ENCODE results near the gene ADPRM.

ADPRM gene

DNA sequence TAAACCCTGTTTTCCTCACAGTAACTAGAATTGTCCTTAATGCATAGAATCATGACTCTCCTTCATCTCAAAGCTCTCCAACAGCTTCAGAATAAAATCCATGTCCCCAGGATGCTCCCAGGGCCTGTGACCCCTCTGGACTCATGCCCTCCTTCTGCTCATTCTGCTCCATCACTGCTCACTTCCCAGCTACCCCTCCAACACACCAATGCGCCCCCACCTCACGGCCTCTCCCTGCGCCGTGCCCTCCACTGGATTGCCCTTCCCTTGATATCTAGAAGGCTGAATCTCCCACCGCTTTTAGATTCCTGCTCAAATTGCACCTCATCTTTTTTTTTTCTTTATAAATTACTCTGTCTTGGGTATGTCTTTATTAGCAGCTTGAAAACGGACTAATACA, 45.0 kb downstream of the ADPRM start:
- Mint-ChIP-seq H3K4me3 (no peak overlapping the region), H3K36me3 (ENCODE audit: low read depth) (no peaks in the 10 kb centered on the region), H3K27ac (no peak overlapping the region), H3K4me1 (ENCODE audit: low read depth) (peaks cover 4% of the 10 kb centered on the region), H3K27me3 (ENCODE audit: low read depth) (peaks cover 15% of the 10 kb centered on the region), H3K9me3 (no peaks in the 10 kb centered on the region)

- Mint-ChIP-seq H3K4me1 (ENCODE audit: low read depth) (peaks cover 4% of the 10 kb centered on the region), H3K9me3 (no peaks in the 10 kb centered on the region), H3K36me3 (ENCODE audit: low read depth) (no peaks in the 10 kb centered on the region), H3K27ac (no peak overlapping the region), H3K4me3 (no peak overlapping the region), H3K27me3 (ENCODE audit: low read depth) (peaks cover 15% of the 10 kb centered on the region)
Measured at GRCh38 chr17:10743316-10744009, 46.1 kb downstream of the ADPRM start.

DNA sequence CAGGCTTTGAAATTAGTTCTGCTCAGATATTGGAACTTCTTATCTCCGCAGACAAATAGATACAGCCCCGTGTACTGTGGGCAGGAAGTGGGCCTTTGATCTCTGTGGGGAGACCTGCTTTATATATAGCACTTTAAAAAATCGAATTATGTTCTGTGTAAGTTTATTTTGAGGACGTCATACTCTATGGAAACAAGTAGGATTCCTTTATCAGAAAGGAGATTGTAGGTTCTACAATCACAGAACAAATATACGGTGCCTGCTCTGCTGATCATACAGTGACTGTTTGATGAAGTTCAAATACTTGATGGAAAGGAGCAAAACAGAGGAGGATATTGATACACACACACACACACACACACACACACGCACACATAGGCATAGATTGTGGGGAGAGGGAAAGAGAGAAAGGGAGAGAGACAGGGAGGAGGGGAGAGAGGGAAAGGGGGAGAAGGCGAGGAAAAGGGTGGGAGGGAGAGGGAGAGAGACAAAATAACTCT, 47.2 kb downstream of the ADPRM start:
- no peak overlapping the region for H3K27ac Mint-ChIP-seq
- peaks cover 11% of the 10 kb centered on the region for H3K27me3 Mint-ChIP-seq (ENCODE audit: low read depth)
- H3K36me3 Mint-ChIP-seq (ENCODE audit: low read depth): no peaks in the 10 kb centered on the region

GRCh38 chr17:10745231-10745630, 47.8 kb downstream of the ADPRM start:
- no peaks in the 10 kb centered on the region for H3K36me3 Mint-ChIP-seq (ENCODE audit: low read depth)
- H3K4me3 Mint-ChIP-seq: no peak overlapping the region
- peaks cover 4% of the 10 kb centered on the region for H3K4me1 Mint-ChIP-seq (ENCODE audit: low read depth)
- H3K27me3 Mint-ChIP-seq (ENCODE audit: low read depth): peaks cover 9% of the 10 kb centered on the region
- H3K27ac Mint-ChIP-seq: no peak overlapping the region
- H3K9me3 Mint-ChIP-seq: no peaks in the 10 kb centered on the region

More for the DNA sequence above, 47.2 kb downstream of the ADPRM start:
- Mint-ChIP-seq H3K4me1 (ENCODE audit: low read depth) (peaks cover 4% of the 10 kb centered on the region), H3K4me3 (no peak overlapping the region), H3K9me3 (no peaks in the 10 kb centered on the region)

DNA sequence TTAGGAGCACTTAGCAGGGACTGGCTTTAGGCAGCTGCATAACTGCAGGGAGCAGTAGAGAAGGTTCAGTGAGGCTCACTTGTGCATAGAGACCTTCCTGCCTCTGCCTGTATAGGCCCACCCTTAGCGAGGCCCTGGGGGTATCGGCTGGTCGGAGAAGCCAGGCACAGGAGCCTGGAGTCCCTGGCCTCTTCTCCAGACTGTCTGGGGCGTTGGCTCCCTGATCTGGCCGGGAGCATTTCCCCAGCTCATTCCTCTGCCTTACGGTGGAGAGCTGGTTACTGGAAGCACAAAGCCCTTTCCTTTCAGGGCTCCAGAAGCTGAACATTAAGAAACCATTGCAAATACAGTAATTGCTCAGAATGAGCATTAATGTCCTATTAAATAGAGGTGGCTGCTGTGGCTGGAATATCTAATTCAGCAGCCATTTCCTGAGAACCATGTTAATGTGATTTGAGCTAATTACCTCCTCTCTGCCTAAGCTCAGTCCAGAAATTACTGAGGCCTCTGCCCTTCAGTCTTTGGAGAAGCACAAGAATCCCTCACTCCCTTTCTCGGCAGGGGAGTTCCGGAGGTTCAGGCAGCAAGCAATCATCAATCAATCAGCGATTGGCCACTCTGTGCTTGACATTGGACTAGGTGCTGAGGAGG, 51.3 kb downstream of the ADPRM start:
- Mint-ChIP-seq H3K9me3 (no peaks in the 10 kb centered on the region), H3K36me3 (ENCODE audit: low read depth) (no peaks in the 10 kb centered on the region), H3K4me3 (no peak overlapping the region), H3K27me3 (ENCODE audit: low read depth) (peaks cover 9% of the 10 kb centered on the region), H3K4me1 (ENCODE audit: low read depth) (peaks cover 4% of the 10 kb centered on the region), H3K27ac (no peak overlapping the region)

DNA sequence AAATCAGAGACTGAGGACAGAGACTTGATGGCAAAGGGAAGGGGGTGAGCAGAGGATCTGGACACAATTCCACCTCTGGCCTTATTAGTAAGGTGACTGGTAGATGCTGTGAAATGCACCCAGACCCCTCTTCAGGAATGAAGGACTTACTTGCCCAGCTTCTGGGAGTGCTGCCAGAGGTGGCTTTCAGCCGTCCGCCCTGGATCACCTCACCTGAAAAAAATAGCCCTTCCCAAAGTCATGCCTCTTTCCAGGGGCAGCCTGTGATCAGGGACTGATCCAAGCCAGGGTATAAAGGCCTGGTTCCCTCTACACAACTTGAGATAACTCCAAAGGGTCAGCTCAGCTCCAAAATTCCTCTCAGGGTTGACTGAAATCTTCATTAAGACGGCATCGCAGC, 52.8 kb downstream of the ADPRM start:
- H3K9me3 Mint-ChIP-seq: no peaks in the 10 kb centered on the region
- H3K4me1 Mint-ChIP-seq (ENCODE audit: low read depth): no peaks in the 10 kb centered on the region
- H3K36me3 Mint-ChIP-seq (ENCODE audit: low read depth): no peaks in the 10 kb centered on the region
- H3K4me3 Mint-ChIP-seq: no peak overlapping the region
- H3K27me3 Mint-ChIP-seq (ENCODE audit: low read depth): peaks cover 4% of the 10 kb centered on the region
- no peak overlapping the region for H3K27ac Mint-ChIP-seq

DNA sequence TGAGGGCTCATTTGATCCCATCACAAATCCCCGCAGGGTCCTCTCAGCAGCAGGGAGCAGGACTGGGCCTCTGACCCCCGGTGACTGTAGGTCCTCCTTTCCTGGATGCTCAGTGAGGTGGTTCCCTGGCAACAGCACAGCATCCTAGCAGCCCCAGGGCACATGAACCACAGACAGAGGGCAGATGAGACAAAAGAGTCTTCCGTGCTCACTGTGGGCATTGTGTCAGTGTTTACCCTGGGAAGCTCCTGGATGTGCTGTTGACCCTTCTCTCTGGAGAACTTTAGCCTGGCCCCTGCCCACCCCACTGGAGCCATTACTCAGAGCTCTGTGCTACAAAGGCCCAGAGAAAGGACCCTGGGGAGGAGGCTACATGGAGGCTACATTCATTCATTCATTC, 54.2 kb downstream of the ADPRM start:
- no peak overlapping the region for H3K27ac Mint-ChIP-seq
- H3K4me3 Mint-ChIP-seq: no peak overlapping the region
- H3K4me1 Mint-ChIP-seq (ENCODE audit: low read depth): no peaks in the 10 kb centered on the region
- H3K36me3 Mint-ChIP-seq (ENCODE audit: low read depth): no peaks in the 10 kb centered on the region
- H3K9me3 Mint-ChIP-seq: no peaks in the 10 kb centered on the region
- H3K27me3 Mint-ChIP-seq (ENCODE audit: low read depth): peaks cover 4% of the 10 kb centered on the region

DNA sequence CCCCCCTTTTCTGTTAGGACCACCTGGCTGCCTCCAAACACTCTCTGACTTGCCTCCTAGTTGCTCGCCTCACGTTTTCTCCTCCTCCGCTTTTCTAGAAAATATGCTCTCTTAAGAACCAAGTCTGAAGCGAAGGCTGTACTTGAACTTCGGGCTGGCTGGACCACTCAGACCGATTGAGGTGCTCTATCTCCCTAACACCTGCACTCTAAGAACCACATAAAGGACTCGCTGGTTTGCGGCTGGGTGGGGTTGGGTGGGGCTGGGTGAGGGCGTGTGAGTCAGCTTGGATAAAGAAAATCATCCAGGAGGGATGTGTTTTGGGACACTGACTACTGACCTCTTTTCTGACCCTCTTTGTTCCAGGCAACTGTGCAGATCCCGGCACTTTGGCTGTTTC, 55.3 kb downstream of the ADPRM start:
- no peaks in the 10 kb centered on the region for H3K36me3 Mint-ChIP-seq (ENCODE audit: low read depth)
- no peaks in the 10 kb centered on the region for H3K9me3 Mint-ChIP-seq
- H3K27ac Mint-ChIP-seq: no peak overlapping the region
- H3K4me3 Mint-ChIP-seq: no peak overlapping the region
- no peaks in the 10 kb centered on the region for H3K4me1 Mint-ChIP-seq (ENCODE audit: low read depth)
- peaks cover 4% of the 10 kb centered on the region for H3K27me3 Mint-ChIP-seq (ENCODE audit: low read depth)

GRCh38 chr17:10754109-10754508, 56.7 kb downstream of the ADPRM start:
- no peaks in the 10 kb centered on the region for H3K9me3 Mint-ChIP-seq
- H3K4me3 Mint-ChIP-seq: no peak overlapping the region
- H3K36me3 Mint-ChIP-seq (ENCODE audit: low read depth): no peaks in the 10 kb centered on the region
- no peaks in the 10 kb centered on the region for H3K4me1 Mint-ChIP-seq (ENCODE audit: low read depth)
- no peak overlapping the region for H3K27ac Mint-ChIP-seq
- peaks cover 4% of the 10 kb centered on the region for H3K27me3 Mint-ChIP-seq (ENCODE audit: low read depth)

DNA sequence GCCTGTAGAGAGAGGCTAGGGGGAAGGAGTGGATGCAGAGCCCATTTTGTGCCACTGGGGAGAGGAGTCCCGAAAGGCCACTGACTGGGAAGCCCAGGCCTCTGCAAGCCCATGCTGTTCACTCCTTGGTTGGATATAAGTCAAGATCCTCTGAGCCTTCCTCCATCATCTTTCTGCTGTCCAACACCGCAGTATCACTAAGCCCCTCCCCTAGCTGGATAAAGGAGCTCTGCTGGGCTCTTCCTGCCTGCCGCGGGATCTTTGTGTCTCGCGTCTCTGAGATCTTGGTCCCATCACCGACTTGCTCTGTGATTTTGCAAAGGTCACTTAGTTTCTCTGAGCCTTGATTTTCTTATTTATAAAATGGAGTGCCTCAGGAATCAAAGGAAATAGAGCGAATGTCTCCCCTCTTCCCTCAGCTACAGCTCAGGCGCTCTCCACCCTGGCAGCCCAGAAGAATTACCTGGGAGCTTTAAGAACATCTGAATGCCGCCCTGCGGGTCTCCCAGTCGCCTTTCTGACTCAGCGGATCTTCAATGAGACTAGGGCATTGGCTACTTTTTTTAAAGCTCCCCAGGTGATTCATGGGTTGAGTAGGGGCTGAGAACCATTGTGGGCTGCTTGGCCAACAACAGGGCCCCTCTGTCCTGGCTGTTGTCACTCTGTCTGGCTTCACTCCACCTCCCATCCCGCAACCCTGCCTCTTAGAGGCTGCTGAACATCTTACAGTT, 57.6 kb downstream of the ADPRM start:
- no peak overlapping the region for H3K4me3 Mint-ChIP-seq
- no peak overlapping the region for H3K27ac Mint-ChIP-seq
- H3K4me1 Mint-ChIP-seq (ENCODE audit: low read depth): no peaks in the 10 kb centered on the region
- H3K9me3 Mint-ChIP-seq: no peaks in the 10 kb centered on the region
- H3K27me3 Mint-ChIP-seq (ENCODE audit: low read depth): peaks cover 4% of the 10 kb centered on the region
- no peaks in the 10 kb centered on the region for H3K36me3 Mint-ChIP-seq (ENCODE audit: low read depth)

- no peaks in the 10 kb centered on the region for H3K9me3 Mint-ChIP-seq
- no peak overlapping the region for H3K27ac Mint-ChIP-seq
- no peaks in the 10 kb centered on the region for H3K4me1 Mint-ChIP-seq (ENCODE audit: low read depth)
- H3K4me3 Mint-ChIP-seq: no peak overlapping the region
- H3K36me3 Mint-ChIP-seq (ENCODE audit: low read depth): no peaks in the 10 kb centered on the region
- peaks cover 4% of the 10 kb centered on the region for H3K27me3 Mint-ChIP-seq (ENCODE audit: low read depth)
Measured at GRCh38 chr17:10755592-10756127, 58.3 kb downstream of the ADPRM start.

- H3K9me3 Mint-ChIP-seq: no peaks in the 10 kb centered on the region
- no peak overlapping the region for H3K27ac Mint-ChIP-seq
- H3K4me1 Mint-ChIP-seq (ENCODE audit: low read depth): no peaks in the 10 kb centered on the region
- H3K27me3 Mint-ChIP-seq (ENCODE audit: low read depth): peaks cover 4% of the 10 kb centered on the region
- H3K4me3 Mint-ChIP-seq: no peak overlapping the region
- no peaks in the 10 kb centered on the region for H3K36me3 Mint-ChIP-seq (ENCODE audit: low read depth)
Measured at GRCh38 chr17:10756185-10756584, 58.8 kb downstream of the ADPRM start.

DNA sequence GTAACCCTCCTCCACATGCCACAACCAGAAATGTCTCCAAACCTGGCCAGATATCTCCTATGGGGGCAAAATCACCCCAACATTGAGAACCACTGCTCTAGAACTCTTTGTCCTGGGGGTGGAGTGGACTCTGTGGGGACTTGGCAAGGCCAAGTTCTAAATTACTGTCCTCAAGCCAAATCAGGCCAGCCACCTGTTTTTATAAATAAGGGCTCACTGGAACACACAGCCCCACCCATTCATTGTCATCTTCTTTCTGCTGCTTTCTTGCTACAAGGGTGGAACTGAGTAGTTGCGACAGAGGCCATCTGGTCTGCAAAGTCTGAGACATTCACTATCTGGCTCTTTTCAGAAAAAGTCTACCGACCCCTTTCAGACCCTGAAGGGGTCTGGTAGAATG, 59.2 kb downstream of the ADPRM start:
- Mint-ChIP-seq H3K4me1 (ENCODE audit: low read depth) (no peaks in the 10 kb centered on the region), H3K9me3 (no peaks in the 10 kb centered on the region), H3K36me3 (ENCODE audit: low read depth) (no peaks in the 10 kb centered on the region), H3K27me3 (ENCODE audit: low read depth) (peaks cover 4% of the 10 kb centered on the region), H3K4me3 (no peak overlapping the region), H3K27ac (no peak overlapping the region)

DNA sequence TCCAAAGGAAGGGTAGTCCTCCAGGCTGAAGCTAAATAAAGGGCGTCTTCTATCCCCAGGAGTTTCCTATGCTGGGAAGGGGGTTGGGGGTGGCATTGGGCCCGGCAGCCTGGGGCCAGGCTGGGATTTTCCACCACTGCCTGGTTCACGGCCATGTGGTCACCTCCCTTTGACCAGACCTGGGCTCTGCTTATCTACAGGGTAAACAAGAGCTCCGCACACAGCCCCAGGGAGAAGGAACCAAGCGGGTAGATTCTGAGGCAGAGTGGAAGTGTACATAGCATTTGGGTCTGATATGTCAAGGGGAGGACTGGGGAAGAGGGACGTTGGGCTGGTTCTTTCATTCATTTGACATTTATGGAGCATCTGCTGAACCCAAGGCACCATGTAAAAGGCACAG, 59.7 kb downstream of the ADPRM start:
- H3K4me3 Mint-ChIP-seq: no peak overlapping the region
- H3K9me3 Mint-ChIP-seq: no peaks in the 10 kb centered on the region
- no peaks in the 10 kb centered on the region for H3K36me3 Mint-ChIP-seq (ENCODE audit: low read depth)
- no peak overlapping the region for H3K27ac Mint-ChIP-seq
- H3K27me3 Mint-ChIP-seq (ENCODE audit: low read depth): peaks cover 4% of the 10 kb centered on the region
- no peaks in the 10 kb centered on the region for H3K4me1 Mint-ChIP-seq (ENCODE audit: low read depth)

DNA sequence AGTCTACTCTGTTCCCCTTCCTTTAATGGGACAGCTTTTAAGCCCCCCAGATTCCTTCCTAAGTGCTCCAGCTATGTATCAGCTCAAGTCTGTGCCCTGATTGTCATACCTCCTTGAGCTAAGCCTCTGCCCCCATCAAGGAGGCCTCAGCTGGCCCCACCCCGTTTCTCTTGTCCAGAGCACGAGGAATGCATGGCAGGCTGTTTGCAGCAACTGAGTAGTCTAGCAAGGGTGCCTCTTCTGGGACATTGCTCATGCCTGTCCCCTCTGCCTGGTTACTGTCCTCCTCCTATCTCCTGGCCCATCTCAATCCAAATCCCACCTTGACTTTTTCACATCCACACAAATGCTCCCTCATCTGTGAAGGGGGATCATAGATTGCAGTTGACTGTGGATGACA, 60.3 kb downstream of the ADPRM start:
- no peak overlapping the region for H3K4me3 Mint-ChIP-seq
- H3K27ac Mint-ChIP-seq: no peak overlapping the region
- no peaks in the 10 kb centered on the region for H3K4me1 Mint-ChIP-seq (ENCODE audit: low read depth)
- H3K9me3 Mint-ChIP-seq: no peaks in the 10 kb centered on the region
- peaks cover 4% of the 10 kb centered on the region for H3K27me3 Mint-ChIP-seq (ENCODE audit: low read depth)
- H3K36me3 Mint-ChIP-seq (ENCODE audit: low read depth): no peaks in the 10 kb centered on the region
